IMR-90 (cell line): ENCODE results near the gene LRRC7. TPM values are rescaled to one million over a fixed set of nuclear protein-coding genes. Genes with fewer than 3 reads are reported as not detected.

ENCODE experiments used
- ATAC-seq: fragments of 200-7000 bp; cut with Tn5 transposase; 2 replicates; pipeline ENCODE4 v1.9.1; 2020; ENCODE audit warnings: low read depth, mild to moderate bottlenecking, moderate library complexity
- BruUV-seq: library from RNA; stranded (reverse); fragments of 400-500 nt; replicated peaks from 2 replicates; lab custom pipeline; 2021; lab: Mats Ljungman, UMichigan
- CTCF ChIA-PET: fragments of 300-600 bp; formaldehyde crosslinking; extraction: SDS; loops from one replicate; lab custom pipeline; 2021; ENCODE audit warnings: antibody characterized with exemption; lab: Yijun Ruan, JAX
- POLR2A ChIA-PET: fragments of 300-600 bp; sonication (Branson Sonifier 250); formaldehyde crosslinking; loops from one replicate; lab custom pipeline; 2022; ENCODE audit warnings: antibody characterized with exemption; ENCODE audit not compliant: unreplicated experiment; lab: Charles Lee
- DNase-seq: peaks from one replicate; pipeline ENCODE4 v3.0.0; 2013
- H2AFZ ChIP-seq: replicated peaks from 2 replicates; pipeline ENCODE3; 2013; ENCODE audit warnings: low read length, mild to moderate bottlenecking; ENCODE audit not compliant: poor library complexity
- H2AK5ac ChIP-seq: 2 replicates; pipeline ENCODE4 v1.6.1; 2013; ENCODE audit warnings: low read depth, low read length, inconsistent platforms
- H2AK9ac ChIP-seq: replicated peaks from 2 replicates; pipeline ENCODE3; 2013; ENCODE audit warnings: mild to moderate bottlenecking, low read depth, low read length, moderate library complexity; ENCODE audit not compliant: poor library complexity
- H2BK120ac ChIP-seq: 2 replicates; pipeline ENCODE4 v1.6.1; 2013; ENCODE audit warnings: low read depth, low read length, inconsistent platforms
- H2BK15ac ChIP-seq: 3 replicates; pipeline ENCODE4 v1.6.1; 2013; ENCODE audit warnings: low read depth, low read length, inconsistent platforms
- H2BK20ac ChIP-seq: 2 replicates; pipeline ENCODE4 v1.6.1; 2013; ENCODE audit warnings: low read depth, mild to moderate bottlenecking, inconsistent platforms, low read length, moderate library complexity
- H2BK5ac ChIP-seq: 2 replicates; pipeline ENCODE4 v1.6.1; 2013; ENCODE audit warnings: mild to moderate bottlenecking, low read depth, low read length, inconsistent platforms; ENCODE audit not compliant: poor library complexity, severe bottlenecking
- H3K14ac ChIP-seq: replicated peaks from 2 replicates; pipeline ENCODE4 v1.6.1; 2013; ENCODE audit warnings: low read depth, low read length, inconsistent platforms
- H3K18ac ChIP-seq: 2 replicates; pipeline ENCODE4 v1.6.1; 2013; ENCODE audit warnings: low read depth, low read length, control low read depth
- H3K23ac ChIP-seq: 2 replicates; pipeline ENCODE4 v1.6.1; 2013; ENCODE audit warnings: low read depth, low read length, inconsistent platforms
- H3K27ac ChIP-seq: 2 replicates; pipeline ENCODE4 v1.5.1; 2013; ENCODE audit warnings: mild to moderate bottlenecking, control low read depth, low read length; ENCODE audit not compliant: insufficient read depth
- H3K27me3 ChIP-seq: 2 replicates; pipeline ENCODE4 v1.6.1; 2013; ENCODE audit warnings: low read length; ENCODE audit not compliant: control insufficient read depth, insufficient read depth
- H3K36me3 ChIP-seq: 2 replicates; pipeline ENCODE4 v1.6.1; 2013; ENCODE audit warnings: low read length, mixed read lengths; ENCODE audit not compliant: control insufficient read depth, insufficient read depth
- H3K4ac ChIP-seq: 2 replicates; pipeline ENCODE4 v1.6.1; 2013; ENCODE audit warnings: low read depth, low read length, inconsistent platforms
- H3K4me1 ChIP-seq: 2 replicates; pipeline ENCODE4 v1.6.1; 2013; ENCODE audit warnings: low read length, mixed read lengths; ENCODE audit not compliant: control insufficient read depth, insufficient read depth
- H3K4me2 ChIP-seq: 2 replicates; pipeline ENCODE4 v1.6.1; 2013; ENCODE audit warnings: low read depth, mild to moderate bottlenecking, control low read depth, low read length, moderate library complexity
- H3K4me3 ChIP-seq: 2 replicates; pipeline ENCODE4 v1.5.1; 2013; ENCODE audit warnings: low read depth, mild to moderate bottlenecking, control low read depth, low read length, moderate library complexity; ENCODE audit not compliant: insufficient read depth
- H3K56ac ChIP-seq: 2 replicates; pipeline ENCODE4 v1.6.1; 2013; ENCODE audit warnings: low read length, inconsistent platforms; ENCODE audit not compliant: insufficient read depth; ENCODE audit errors: extremely low read depth
- H3K79me1 ChIP-seq, 2 experiments: 2 replicates each; pipeline ENCODE4 v1.6.1; 2013; ENCODE audit warnings: low read length in 2 of 2, inconsistent platforms in 1 of 2, low read depth in 1 of 2
- H3K9ac ChIP-seq: 2 replicates; pipeline ENCODE4 v1.6.1; 2013; ENCODE audit warnings: low read depth, low read length, control low read depth
- H3K9me1 ChIP-seq: 2 replicates; pipeline ENCODE4 v1.6.1; 2013; ENCODE audit warnings: low read length, inconsistent platforms; ENCODE audit not compliant: insufficient read depth
- H3K9me3 ChIP-seq: 2 replicates; pipeline ENCODE4 v1.6.1; 2013; ENCODE audit warnings: low read length; ENCODE audit not compliant: control insufficient read depth, insufficient read depth
- H4K20me1 ChIP-seq: 2 replicates; pipeline ENCODE4 v1.6.1; 2013; ENCODE audit warnings: low read length, inconsistent platforms; ENCODE audit not compliant: insufficient read depth
- H4K5ac ChIP-seq: 2 replicates; pipeline ENCODE4 v1.6.1; 2013; ENCODE audit warnings: mild to moderate bottlenecking, low read depth, low read length, control low read depth
- H4K8ac ChIP-seq, 2 experiments: 2 replicates each; pipeline ENCODE4 v1.6.1; 2013; ENCODE audit warnings: low read depth in 2 of 2, low read length in 2 of 2, control low read depth in 1 of 2, inconsistent platforms in 1 of 2
- H4K91ac ChIP-seq: 2 replicates; pipeline ENCODE4 v1.6.1; 2013; ENCODE audit warnings: low read depth, low read length, inconsistent platforms; ENCODE audit not compliant: insufficient read depth
- MAFK ChIP-seq: IDR thresholded peaks from 2 replicates; pipeline ENCODE4 v1.6.1; 2012; ENCODE audit warnings: low read depth, low read length, improper control_type of control experiment
- dilution Hi-C: fragments of 300-500 bp; cut with HindIII; formaldehyde crosslinking; loops from one replicate; pipeline ENCODE4 v1.14.3; 2018; ENCODE audit warnings: low sequenced_read_pairs; ENCODE audit not compliant: unreplicated experiment
- in situ Hi-C: fragments of 300-500 bp; cut with MboI; formaldehyde crosslinking; loops from 3 replicates; pipeline ENCODE4 v1.14.3; 2019; ENCODE audit warnings: low sequenced_read_pairs, inconsistent platforms, mixed read lengths
- intact Hi-C: fragments of 100-400 bp; cut with micrococcal nuclease; formaldehyde crosslinking; loops from 2 replicates; pipeline ENCODE4 v1.10.0; 2022
- polyA plus RNA-seq, 3 experiments: library from polyadenylated mRNA; depleted of rRNA; stranded (reverse); fragments of >200 nt; gene quantifications; 2 replicates each; pipeline ENCODE4 v1.2.3, GENCODE V29; 2012; ENCODE audit warnings: low replicate concordance in 1 of 3
- total RNA-seq: library from RNA; depleted of rRNA; stranded (reverse); fragments of >200 nt; gene quantifications from 2 replicates; pipeline ENCODE4 v1.2.3, GENCODE V29; 2012
- TF ChIP-seq, protein P1 (sequence below): fragments of 150-350 bp; IDR thresholded peaks from 2 replicates; pipeline ENCODE4 v1.6.1; 2017; ENCODE audit warnings: mild to moderate bottlenecking, antibody characterized with exemption, low read length, low read depth

LRRC7 gene
- total and polyA plus RNA-seq, 2 of the 4 experiments (the other 2 are of a cell fraction), result under 0.01 to 0.02 TPM

DNA sequence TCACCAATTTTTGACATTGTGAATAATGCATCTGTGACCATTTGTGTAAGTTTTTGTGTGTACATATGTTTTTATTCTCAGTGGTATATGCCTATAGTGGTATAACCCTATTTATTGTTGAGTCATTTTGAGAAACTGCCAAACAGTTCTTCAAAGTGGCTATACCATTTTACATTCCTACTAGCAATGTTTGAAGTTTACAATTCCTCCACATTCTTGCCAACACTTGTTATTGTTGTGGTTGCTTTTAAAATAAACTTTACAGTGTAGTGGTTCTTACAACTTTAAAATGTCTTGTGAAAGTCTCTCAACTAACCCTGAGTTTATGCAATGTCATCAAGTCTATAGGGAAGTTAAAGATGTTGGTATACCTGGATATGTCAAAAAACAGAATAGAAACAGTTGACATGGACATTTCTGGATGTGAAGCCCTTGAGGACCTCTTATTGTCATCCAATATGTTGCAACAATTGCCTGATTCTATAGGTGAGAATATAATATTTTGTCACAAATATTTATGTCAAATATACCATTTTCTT lies 418.2 kb downstream of the LRRC7 start:
- DNase-seq, result peak; percentile 32
- no peak overlapping the region for H3K4me2 ChIP-seq
- H2AK9ac ChIP-seq, result no peak overlapping the region
- H2BK120ac ChIP-seq, result no peak overlapping the region
- H4K91ac ChIP-seq, result no peak overlapping the region
- no peak overlapping the region for H2BK20ac ChIP-seq
- H3K23ac ChIP-seq, result no peak overlapping the region
- ChIA-PET CTCF (no interaction called here), POLR2A (no interaction called here)
- no peaks in the 10 kb centered on the region for H3K9me3 ChIP-seq
- no TSS peak for BruUV-seq
- ATAC-seq, result peak; percentile 37
- no peak overlapping the region for H3K18ac ChIP-seq
- H3K4ac ChIP-seq, result no peak overlapping the region
- H3K9ac ChIP-seq, result no peak overlapping the region
- in situ Hi-C loops (no loop called here), intact Hi-C loops (no loop called here), dilution Hi-C loops (no loop called here)
- no peak overlapping the region for H3K27ac ChIP-seq
- H2AK5ac ChIP-seq, result no peak overlapping the region
- H3K4me3 ChIP-seq, result no peak overlapping the region
- H3K56ac ChIP-seq, result no peak overlapping the region
- TF ChIP-seq, protein P1, sequence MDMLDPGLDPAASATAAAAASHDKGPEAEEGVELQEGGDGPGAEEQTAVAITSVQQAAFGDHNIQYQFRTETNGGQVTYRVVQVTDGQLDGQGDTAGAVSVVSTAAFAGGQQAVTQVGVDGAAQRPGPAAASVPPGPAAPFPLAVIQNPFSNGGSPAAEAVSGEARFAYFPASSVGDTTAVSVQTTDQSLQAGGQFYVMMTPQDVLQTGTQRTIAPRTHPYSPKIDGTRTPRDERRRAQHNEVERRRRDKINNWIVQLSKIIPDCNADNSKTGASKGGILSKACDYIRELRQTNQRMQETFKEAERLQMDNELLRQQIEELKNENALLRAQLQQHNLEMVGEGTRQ, result no peak
- peak; percentile 54 for TF ChIP-seq MAFK
- no peak overlapping the region for H4K5ac ChIP-seq
- no peaks in the 10 kb centered on the region for H3K79me1 ChIP-seq
- no peak overlapping the region for H2AFZ ChIP-seq
- H3K4me1 ChIP-seq, result no peaks in the 10 kb centered on the region; the same call in 1 of the 2 replicates
- H3K36me3 ChIP-seq, result no peaks in the 10 kb centered on the region
- H2BK5ac ChIP-seq, result no peak overlapping the region
- H3K9me1 ChIP-seq, result no peaks in the 10 kb centered on the region
- no peaks in the 10 kb centered on the region for H3K27me3 ChIP-seq
- H2BK15ac ChIP-seq, result no peak overlapping the region
- no peak overlapping the region for H4K8ac ChIP-seq
- no peaks in the 10 kb centered on the region for H4K20me1 ChIP-seq
- no peak overlapping the region for H3K14ac ChIP-seq
